ENCODE measurements around the gene GSK3B.

GRCh38 chr3:119818937-119819336 lies 275.3 kb downstream of the GSK3B start:
- TF ChIP-seq POLR2A (IDR thresholded peaks at IDR 0.05; ENCODE audit: low read depth, low read length) (no peak), TAF1 (IDR thresholded peaks at IDR 0.05; ENCODE audit: low read depth, low read length) (no peak), POLR2AphosphoS5 (IDR thresholded peaks at IDR 0.05; ENCODE audit: low read depth, low read length) (no peak), PAX5 (IDR thresholded peaks at IDR 0.05; ENCODE audit: insufficient read depth, low read length, severe bottlenecking) (no peak)
